B cell (primary cell): ENCODE results near the gene ANXA7. TPM values are rescaled to one million over a fixed set of nuclear protein-coding genes. Genes with fewer than 3 reads are reported as not detected.

Experiments used
- ATAC-seq: fragments of 200-7000 bp; cut with Tn5 transposase; one replicate; pipeline ENCODE4 v1.10.0; 2021; ENCODE audit warnings: low read depth, mild to moderate bottlenecking, moderate number of reproducible peaks, moderate library complexity
- CTCF ChIA-PET: fragments of 350-600 bp; sonication (Branson Sonifier 250); formaldehyde crosslinking; loops from one replicate; lab custom pipeline; 2021; ENCODE audit warnings: antibody characterized with exemption, inconsistent platforms; lab: Charles Lee
- POLR2A ChIA-PET: fragments of 350-600 bp; sonication (Branson Sonifier 250); formaldehyde crosslinking; loops from one replicate; lab custom pipeline; 2021; ENCODE audit warnings: antibody characterized with exemption; lab: Charles Lee
- DNase-seq: peaks from one replicate; pipeline ENCODE4 v3.0.0; 2013
- H2AFZ ChIP-seq: 2 replicates; pipeline ENCODE4 v1.6.1; 2012; ENCODE audit warnings: mild to moderate bottlenecking, low read depth, low read length; ENCODE audit not compliant: insufficient read depth, poor library complexity, severe bottlenecking
- H3K27ac ChIP-seq, 2 donors: 1 replicate in 1 of 2; 2 replicates in 1 of 2; pipeline ENCODE4 v1.5.1; 2012 to 2013; ENCODE audit warnings: low read length in 2 of 2, mild to moderate bottlenecking in 2 of 2, moderate library complexity in 1 of 2
- H3K27me3 ChIP-seq, 4 experiments: fragments of 200-600 bp in 1 of 4; sonication (generic) in 1 of 4; replicated peaks in 1 of 4; 1 replicate in 2 of 4; 2 replicates in 2 of 4; pipeline versions ENCODE4 v1.6.1 to v1.7.0; 2013 to 2016; ENCODE audit warnings: low read length in 3 of 4, mild to moderate bottlenecking in 2 of 4, mixed read lengths in 1 of 4, moderate library complexity in 1 of 4; ENCODE audit not compliant: insufficient read depth in 4 of 4, control insufficient read depth in 3 of 4; ENCODE audit errors: control extremely low read depth in 1 of 4
- H3K36me3 ChIP-seq, 2 experiments: replicated peaks in 1 of 2; 1 replicate in 1 of 2; 2 replicates in 1 of 2; pipeline versions ENCODE4 v1.6.1 to v1.7.1; 2013; ENCODE audit warnings: low read length in 1 of 2; ENCODE audit not compliant: insufficient read depth in 2 of 2, control insufficient read depth in 1 of 2; ENCODE audit errors: control extremely low read depth in 1 of 2, extremely low read depth in 1 of 2
- H3K4me1 ChIP-seq, 2 donors: fragments of 200-600 bp in 1 of 2; sonication (generic) in 1 of 2; 1 replicate in 1 of 2; 2 replicates in 1 of 2; pipeline versions ENCODE4 v1.5.1 to v1.6.1; 2013 to 2017; ENCODE audit warnings: low read length in 2 of 2; ENCODE audit not compliant: control insufficient read depth in 2 of 2, insufficient read depth in 2 of 2
- H3K4me2 ChIP-seq: replicated peaks from 2 replicates; pipeline ENCODE3; 2012; ENCODE audit warnings: mild to moderate bottlenecking, low read depth, low read length; ENCODE audit not compliant: poor library complexity, severe bottlenecking
- H3K4me3 ChIP-seq, 5 experiments: fragments of 200-600 bp in 1 of 5; sonication (generic) in 1 of 5; 1 replicate in 3 of 5; 2 replicates in 2 of 5; pipeline versions ENCODE4 v1.5.1 to v1.7.0; 2011 to 2016; ENCODE audit warnings: low read length in 4 of 5, mild to moderate bottlenecking in 4 of 5, low read depth in 2 of 5, control low read depth in 1 of 5, moderate library complexity in 1 of 5; ENCODE audit not compliant: insufficient read depth in 1 of 5; ENCODE audit errors: control extremely low read depth in 1 of 5, extremely low read depth in 1 of 5
- H3K79me2 ChIP-seq: fragments of 200-600 bp; sonication (generic); one replicate; pipeline ENCODE4 v1.6.0; 2016; ENCODE audit warnings: low read length; ENCODE audit not compliant: control insufficient read depth, insufficient read depth
- H3K9ac ChIP-seq: fragments of 200-600 bp; sonication (generic); 2 replicates; pipeline ENCODE4 v1.6.1; 2017; ENCODE audit warnings: mild to moderate bottlenecking, low read length, moderate library complexity
- H3K9me3 ChIP-seq, 3 donors: one replicate each; pipeline versions ENCODE4 v1.6.1 to v1.7.1; 2013; ENCODE audit warnings: low read length in 2 of 3; ENCODE audit not compliant: control insufficient read depth in 2 of 3, insufficient read depth in 1 of 3; ENCODE audit errors: control extremely low read depth in 1 of 3
- H4K20me1 ChIP-seq: 2 replicates; pipeline ENCODE4 v1.6.0; 2012; ENCODE audit warnings: mild to moderate bottlenecking, low read length; ENCODE audit not compliant: insufficient read depth, control insufficient read depth, poor library complexity, severe bottlenecking
- H3K27ac Mint-ChIP-seq: one replicate; pipeline ENCODE4 v1.8.0; 2021; ENCODE audit warnings: mixed read lengths
- H3K27me3 Mint-ChIP-seq: one replicate; pipeline ENCODE4 v1.8.0; 2021; ENCODE audit warnings: mixed read lengths
- H3K4me1 Mint-ChIP-seq: one replicate; pipeline ENCODE4 v1.8.0; 2021; ENCODE audit warnings: mixed read lengths
- H3K4me3 Mint-ChIP-seq: one replicate; pipeline ENCODE4 v1.8.0; 2021; ENCODE audit warnings: mixed read lengths
- H3K9me3 Mint-ChIP-seq: one replicate; pipeline ENCODE4 v1.8.0; 2022; ENCODE audit warnings: mixed read lengths; ENCODE audit not compliant: insufficient read depth
- CTCF ChIP-seq: fragments of 200-600 bp; IDR thresholded peaks from one replicate; pipeline ENCODE4 v1.8.0; 2022; ENCODE audit warnings: antibody characterized with exemption, mild to moderate bottlenecking
- EZH2 ChIP-seq: IDR thresholded peaks from 2 replicates; pipeline ENCODE4 v1.6.1; 2012; ENCODE audit warnings: borderline replicate concordance, low read depth, mild to moderate bottlenecking, moderate library complexity, low read length; ENCODE audit not compliant: insufficient read depth, poor library complexity, severe bottlenecking
- WGBS: methylation state at CpG from one replicate; pipeline ENCODE4 v1.1.5; 2013; ENCODE audit warnings: missing lambda C conversion rate; ENCODE audit not compliant: insufficient coverage; 5-methylcytosine and 5-hydroxymethylcytosine counted together
- intact Hi-C: fragments of 100-400 bp; cut with micrococcal nuclease; formaldehyde crosslinking; loops from one replicate; pipeline ENCODE4 v1.10.0; 2022
- polyA plus RNA-seq: library from polyadenylated mRNA; depleted of rRNA; stranded (reverse); fragments of >200 nt; gene quantifications from 2 replicates; pipeline ENCODE4 v1.2.3, GENCODE V29; 2012
- total RNA-seq, 2 donors: library from RNA; stranded (reverse); fragments of 120-200 nt in 1 of 2; gene quantifications; 1 replicate in 1 of 2; 2 replicates in 1 of 2; pipeline versions ENCODE4 v1.2.3 to v1.2.4, GENCODE V29; 2013 to 2022

ANXA7 gene
- total and polyA plus RNA-seq, 2 donors (not counting 1 experiment from before 2014, with no cell fraction given) = 43.4 to 90.0 TPM

DNA sequence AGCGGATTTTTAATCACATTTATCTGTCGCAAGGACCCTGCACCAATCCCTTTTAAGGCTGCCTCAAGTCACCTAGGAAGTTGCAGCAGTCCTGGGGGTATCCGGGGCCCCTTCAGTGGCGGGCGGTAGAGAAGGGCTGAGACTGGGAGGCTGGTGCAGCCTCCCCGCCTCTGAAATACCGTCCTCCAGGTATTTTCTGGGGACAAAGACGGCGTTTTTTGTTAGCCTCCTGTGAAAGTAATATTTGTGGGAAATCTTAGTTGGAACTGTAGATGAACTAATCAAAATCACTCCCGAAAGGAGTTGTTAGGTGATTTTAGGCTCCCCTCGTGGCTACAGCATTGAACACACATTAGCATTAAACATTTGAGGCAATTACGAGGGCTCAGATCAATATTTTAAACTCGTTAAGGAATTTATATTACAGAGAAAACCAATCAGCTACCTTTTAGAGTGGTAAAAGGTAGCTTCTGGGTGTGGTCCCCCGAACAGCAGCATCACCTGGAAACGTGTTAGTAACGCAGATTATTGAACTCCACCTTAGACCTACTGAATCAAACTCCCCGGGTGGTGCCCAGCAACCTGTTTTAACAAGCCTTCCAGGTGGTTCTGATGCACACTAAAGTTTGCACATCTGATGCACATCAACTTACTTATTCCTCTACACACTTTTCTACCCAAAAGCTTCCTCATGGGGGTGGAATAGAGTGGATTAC, 530 bp upstream of the ANXA7 start:
- peaks cover 44% of the 10 kb centered on the region for H3K79me2 ChIP-seq
- intact Hi-C loops = loop anchor here (1.0 kb wide), 4 partner anchors 56 to 212 kb away; partner anchors contain the start of genes CFAP70, DNAJC9 and PPP3CB
- Mint-ChIP-seq H3K27ac (peak overlapping the region; percentile 79), H3K4me1 (peaks cover 43% of the 10 kb centered on the region), H3K4me3 (peak overlapping the region; percentile 96), H3K27me3 (no peaks in the 10 kb centered on the region), H3K9me3 (no peaks in the 10 kb centered on the region)
- ATAC-seq = no peak
- H3K36me3 ChIP-seq = no peaks in the 10 kb centered on the region
- peak overlapping the region; percentile 85 for H2AFZ ChIP-seq
- CTCF ChIA-PET = no interaction called here
- H4K20me1 ChIP-seq = peaks cover 15% of the 10 kb centered on the region
- peak overlapping the region; percentile 77 for H3K4me2 ChIP-seq
- H3K4me1 ChIP-seq = peaks cover 15 to 20% of the 10 kb centered on the region in 2 donors
- POLR2A ChIA-PET = interaction anchor here (1.4 to 1.5 kb wide), 2 partner anchors 81 to 167 kb away, joined by 5 to 9 read pairs; partner anchors contain the start of genes DNAJC9 and PPP3CB
- H3K4me3 ChIP-seq = peak overlapping the region; percentile 70 to 94 (median 93)
- no peak for DNase-seq
- 2% methylated on average over 4 of the region's 17 CpGs for WGBS
- no peaks in the 10 kb centered on the region for H3K9me3 ChIP-seq
- peak overlapping the region; percentile 84 to 97 for H3K27ac ChIP-seq
- peak; percentile 8 for TF ChIP-seq CTCF
- no peak for TF ChIP-seq EZH2
- peak overlapping the region; percentile 98 for H3K9ac ChIP-seq
- no peaks in the 10 kb centered on the region for H3K27me3 ChIP-seq

DNA sequence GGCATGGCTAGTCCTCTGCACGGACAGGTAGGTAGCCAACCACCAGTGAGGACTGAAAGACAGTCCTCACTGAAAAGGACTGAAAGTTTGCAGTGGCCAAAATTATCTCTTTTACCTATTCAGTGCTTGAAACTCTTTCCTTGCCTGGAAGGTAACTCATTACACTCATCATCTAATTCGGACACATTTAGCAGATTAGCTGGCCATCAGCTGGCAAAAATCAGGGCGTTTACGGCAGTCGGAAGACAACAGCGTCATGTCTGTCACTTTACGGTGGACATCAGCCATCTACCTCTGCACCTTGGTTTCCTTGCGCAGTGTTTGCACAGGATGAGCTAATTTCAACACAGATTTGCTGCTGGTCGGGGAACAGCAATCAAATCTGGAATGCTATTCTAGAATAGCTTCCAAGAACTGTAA, 740 bp downstream of the ANXA7 start:
- WGBS = under 1% methylated on average over 9 of the region's 9 CpGs
- no peaks in the 10 kb centered on the region for H3K27me3 ChIP-seq
- Mint-ChIP-seq H3K9me3 (no peaks in the 10 kb centered on the region), H3K27ac (peak overlapping the region; percentile 96), H3K27me3 (no peaks in the 10 kb centered on the region), H3K4me3 (peak overlapping the region; percentile 96), H3K4me1 (peaks cover 50% of the 10 kb centered on the region)
- ATAC-seq (no peak), DNase-seq (no peak)
- H3K27ac ChIP-seq = peak overlapping the region; percentile 84 to 97
- peak overlapping the region; percentile 85 for H2AFZ ChIP-seq
- H3K4me3 ChIP-seq = peak overlapping the region; percentile 67 to 94 (median 93)
- no peaks in the 10 kb centered on the region for H3K9me3 ChIP-seq
- ChIA-PET POLR2A (interaction anchor here (0.5 to 1.5 kb wide), 3 partner anchors 82 to 213 kb away, joined by 5 to 9 read pairs (median 5); partner anchors contain the start of genes DNAJC9 and PPP3CB), CTCF (no interaction called here)
- TF ChIP-seq CTCF = no peak
- TF ChIP-seq EZH2 = no peak
- peaks cover 25% of the 10 kb centered on the region for H4K20me1 ChIP-seq
- H3K4me1 ChIP-seq = peaks cover 15 to 21% of the 10 kb centered on the region in 2 donors
- H3K4me2 ChIP-seq = peak overlapping the region; percentile 77
- H3K9ac ChIP-seq = peak overlapping the region; percentile 98
- peaks cover 0 to 2% of the 10 kb centered on the region in 2 experiments for H3K36me3 ChIP-seq
- intact Hi-C loops = loop anchor here (1.0 kb wide), 1 partner anchor 316 kb away; no protein-coding TSS in a partner anchor
- peaks cover 57% of the 10 kb centered on the region for H3K79me2 ChIP-seq
